ENCODE data around the gene FASTK.
"Not testable (repeated sequence)": the region's sequence is repeated elsewhere in the genome, so short reads cannot be mapped to it uniquely, and the experiment has no call there.

FASTK gene

DNA sequence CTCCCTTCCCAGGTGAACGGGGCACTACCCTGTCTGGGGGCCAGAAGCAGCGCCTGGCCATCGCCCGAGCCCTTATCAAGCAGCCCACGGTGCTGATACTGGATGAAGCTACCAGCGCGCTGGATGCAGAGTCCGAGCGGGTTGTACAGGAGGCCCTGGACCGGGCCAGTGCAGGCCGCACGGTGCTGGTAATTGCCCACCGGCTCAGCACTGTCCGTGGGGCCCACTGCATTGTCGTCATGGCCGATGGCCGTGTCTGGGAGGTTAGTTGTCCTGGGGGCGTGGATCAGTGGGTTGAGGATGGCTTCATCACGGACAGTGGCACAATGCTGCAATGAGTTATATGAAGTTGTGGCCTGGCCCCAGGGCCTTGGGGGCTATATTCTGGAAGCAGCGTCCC is 36.6 kb downstream of the FASTK start:
- DNase-seq, result no peak

DNA sequence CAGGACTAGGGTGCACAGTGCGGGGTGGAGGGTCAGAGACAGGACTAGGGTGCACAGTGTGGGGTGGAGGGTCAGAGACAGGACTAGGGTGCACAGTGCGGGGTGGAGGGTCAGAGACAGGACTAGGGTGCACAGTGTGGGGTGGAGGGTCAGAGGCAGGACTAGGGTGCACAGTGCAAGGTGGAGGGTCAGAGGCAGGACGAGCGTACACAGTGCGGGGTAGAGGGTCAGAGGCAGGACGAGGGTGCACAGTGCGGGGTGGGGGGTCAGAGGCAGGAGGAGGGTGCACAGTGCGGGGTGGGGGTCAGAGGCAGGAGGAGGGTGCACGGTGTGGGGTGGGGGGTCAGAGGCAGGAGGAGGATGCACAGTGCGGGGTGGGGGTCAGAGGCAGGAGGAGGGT is 37.2 kb downstream of the FASTK start:
- DNase-seq, result not testable (repeated sequence)

DNA sequence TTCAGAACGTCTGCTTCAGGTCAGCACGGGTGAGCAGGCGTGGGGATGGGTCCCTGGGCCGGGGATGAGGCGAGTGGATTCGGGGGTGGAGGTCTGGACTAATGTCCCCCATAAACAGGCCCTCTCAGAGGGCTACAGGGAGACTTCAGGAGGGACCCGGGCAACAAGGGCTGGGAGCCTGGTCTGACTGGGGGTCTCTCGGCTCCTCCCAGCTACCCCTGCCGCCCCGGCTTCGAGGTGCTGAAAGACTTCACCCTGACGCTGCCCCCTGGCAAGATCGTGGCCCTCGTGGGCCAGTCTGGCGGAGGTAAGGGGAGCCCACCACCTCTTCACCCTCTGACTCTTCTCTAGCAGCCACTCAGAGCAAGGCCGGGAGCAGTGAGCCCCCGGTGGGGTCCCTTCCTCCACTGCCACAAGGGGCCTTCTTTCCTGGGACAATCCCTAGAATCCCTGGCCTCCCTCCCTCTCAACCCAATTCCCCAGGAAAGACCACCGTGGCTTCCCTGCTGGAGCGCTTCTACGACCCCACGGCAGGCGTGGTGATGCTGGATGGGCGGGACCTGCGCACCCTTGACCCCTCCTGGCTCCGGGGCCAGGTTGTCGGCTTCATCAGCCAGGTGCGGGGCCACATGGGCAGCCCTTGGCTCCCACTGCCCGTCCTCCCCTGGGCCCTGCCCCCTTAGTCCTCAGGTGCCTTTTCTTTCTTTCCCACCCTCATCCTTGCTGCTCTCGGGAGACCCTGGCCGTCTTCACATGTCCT is 39.8 kb downstream of the FASTK start:
- no peak for DNase-seq

DNA sequence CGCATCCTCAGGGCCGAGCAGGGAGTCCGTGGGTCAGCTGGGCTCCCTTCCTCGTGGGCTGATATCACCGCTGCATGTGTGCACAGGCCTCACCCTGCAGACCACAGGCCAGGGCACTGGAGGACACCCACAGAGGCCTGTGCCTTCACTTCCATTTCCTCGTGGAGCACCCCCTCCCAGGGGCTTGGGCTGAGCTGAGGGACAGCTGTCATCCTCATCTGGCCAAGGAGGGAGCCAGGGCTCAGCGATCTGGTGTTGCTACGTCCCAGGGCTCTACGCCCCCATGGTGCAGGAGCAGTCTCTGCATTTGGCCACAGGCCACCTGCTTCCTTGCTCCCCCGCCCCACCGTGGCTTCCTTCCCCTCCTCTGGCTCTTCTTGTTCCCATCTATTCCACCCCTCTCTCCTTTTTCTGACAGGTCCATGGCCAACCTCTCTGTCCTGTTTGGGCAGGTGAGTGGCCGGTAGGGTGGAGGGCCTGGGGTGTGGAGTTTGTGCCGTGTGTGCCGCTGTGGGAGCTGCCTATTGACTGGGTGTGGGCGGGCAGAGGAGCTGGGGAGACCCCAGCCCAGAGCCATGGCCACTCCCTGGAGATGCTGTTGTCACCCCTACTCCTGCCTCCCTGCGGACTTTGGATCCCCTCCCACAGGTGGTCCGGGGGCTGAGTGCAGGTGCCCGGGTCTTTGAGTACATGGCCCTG is 40.6 kb downstream of the FASTK start:
- DNase-seq, result no peak

DNA sequence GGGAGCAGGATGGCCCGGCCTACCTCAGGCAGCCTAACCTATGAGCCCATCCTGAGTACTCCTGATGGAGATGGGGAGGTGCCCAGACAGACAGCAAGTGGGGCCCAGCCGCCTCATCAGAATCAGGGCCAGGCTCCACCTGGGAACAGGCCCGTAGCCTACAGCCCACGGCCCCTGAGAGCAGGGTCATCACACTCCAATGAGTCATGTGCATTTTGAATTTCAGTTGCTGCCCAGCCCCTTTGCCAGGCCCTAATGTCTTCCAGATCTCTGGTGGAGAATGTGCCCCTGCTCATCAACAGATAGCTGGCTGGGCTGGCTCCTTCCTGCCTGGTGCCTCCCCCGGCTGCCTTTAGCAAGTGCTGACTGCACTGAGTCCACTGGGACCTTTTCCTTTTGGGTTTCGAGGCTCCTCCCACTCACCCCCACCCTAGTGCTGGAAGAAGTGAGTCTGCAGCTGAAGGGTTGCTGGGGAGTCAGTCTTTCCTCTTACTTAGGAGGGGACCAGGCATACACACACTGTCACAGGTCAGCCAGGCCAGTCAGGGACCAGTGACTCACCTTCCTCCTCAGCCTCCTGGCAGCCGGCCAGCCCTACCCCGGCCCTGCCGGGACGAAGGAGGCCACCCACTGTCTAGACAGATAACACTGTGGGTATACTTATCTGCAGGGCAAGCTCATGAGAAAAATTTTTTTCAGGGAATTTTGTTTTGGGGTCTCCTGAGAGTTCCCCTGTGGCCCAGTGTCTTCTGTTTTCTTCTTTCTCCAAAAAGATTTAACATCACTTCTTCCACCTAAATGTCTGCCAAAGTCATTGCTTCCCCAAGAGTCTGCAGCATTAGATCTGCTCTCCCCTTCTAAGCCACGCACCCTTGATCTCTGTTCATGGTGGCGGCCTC is 41.4 kb downstream of the FASTK start:
- DNase-seq, result peak; percentile 92

DNA sequence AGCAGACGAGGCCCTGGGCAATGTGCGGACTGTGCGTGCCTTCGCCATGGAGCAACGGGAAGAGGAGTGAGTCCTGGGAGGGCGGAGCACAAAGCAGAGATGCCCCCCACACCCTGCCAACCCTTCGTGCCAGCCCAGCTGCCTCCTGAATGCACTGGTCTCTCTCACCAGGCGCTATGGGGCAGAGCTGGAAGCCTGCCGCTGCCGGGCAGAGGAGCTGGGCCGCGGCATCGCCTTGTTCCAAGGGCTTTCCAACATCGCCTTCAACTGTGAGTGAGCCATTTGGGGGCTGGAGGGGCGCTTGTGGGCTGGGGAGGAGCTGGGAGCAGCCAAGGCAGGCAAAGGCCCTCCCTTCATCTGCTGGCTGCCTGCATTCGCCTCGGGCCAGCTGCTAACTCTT is 44.7 kb downstream of the FASTK start:
- DNase-seq, result no peak

DNA sequence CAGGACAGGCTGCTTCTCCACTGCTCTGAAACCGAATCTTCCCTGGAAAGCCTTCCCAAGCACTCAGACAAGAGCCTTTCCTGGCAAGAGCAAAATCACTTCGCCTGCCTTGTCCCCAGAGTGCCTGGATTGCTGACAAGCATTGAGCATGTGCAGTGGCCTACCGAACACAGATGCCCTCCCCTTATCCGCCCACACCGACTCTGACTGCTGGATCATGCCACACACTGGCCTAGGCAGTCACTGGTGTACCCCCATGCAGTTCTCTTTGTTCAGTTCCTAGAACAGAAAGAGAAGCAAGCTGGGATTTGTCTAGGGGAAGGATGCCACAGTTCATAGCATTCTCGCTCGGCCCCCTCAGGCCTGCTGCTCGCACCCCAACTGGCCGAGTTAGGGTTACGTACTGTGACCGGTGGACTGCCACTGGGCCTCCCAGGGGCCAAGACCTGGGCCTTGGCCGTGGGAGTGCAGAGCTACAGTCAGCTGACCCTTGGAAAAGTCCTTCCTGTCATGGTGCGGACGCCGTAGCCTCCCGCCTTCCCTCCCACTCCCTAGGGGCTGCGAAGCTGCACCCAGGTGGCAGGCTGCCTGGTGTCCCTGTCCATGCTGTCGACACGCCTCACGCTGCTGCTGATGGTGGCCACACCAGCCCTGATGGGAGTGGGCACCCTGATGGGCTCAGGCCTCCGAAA is 45.4 kb downstream of the FASTK start:
- DNase-seq, result no peak

DNA sequence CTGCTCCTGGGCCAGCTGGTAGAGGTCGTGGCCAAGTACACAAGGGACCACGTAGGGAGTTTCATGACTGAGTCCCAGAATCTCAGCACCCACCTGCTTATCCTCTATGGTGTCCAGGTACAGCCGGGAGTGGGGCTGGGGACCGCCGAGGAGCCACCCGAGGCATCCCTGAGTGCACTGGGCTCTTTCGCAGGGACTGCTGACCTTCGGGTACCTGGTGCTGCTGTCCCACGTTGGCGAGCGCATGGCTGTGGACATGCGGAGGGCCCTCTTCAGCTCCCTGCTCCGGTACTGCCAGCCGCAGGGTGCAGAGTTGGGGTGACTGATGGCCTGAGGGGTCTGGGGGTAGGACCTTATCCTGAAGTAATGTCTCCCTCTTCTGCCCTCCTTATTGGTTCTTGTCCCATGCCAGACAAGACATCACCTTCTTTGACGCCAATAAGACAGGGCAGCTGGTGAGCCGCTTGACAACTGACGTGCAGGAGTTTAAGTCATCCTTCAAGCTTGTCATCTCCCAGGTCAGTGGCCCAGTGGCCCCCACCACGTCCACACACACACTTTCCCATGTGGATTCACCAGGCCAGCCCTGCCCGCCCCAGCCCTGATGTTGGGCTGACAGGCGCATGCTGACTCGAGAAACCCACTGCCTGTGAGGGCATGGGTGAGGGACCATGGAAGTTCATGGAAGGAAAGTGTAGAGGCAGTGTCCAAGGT is 46.1 kb downstream of the FASTK start:
- no peak for DNase-seq

DNA sequence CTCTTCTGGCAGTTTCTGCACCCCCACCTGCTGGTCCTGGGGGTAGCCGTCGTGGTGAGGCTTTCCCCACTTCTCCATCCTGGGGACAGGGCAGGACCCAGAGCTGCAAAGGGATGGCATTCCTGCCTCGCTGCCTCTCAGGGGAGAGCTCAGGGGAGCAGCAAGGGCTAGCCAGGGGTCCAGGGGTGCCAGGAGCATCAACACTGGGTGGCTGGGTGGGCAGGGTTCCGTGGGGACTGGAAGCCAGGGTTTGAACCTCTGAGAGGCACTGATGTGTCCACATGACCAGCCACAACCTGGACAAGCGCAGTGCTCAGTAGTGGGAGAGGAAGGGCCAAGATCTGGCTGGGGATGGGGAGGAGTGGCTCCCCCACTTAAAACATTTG is 46.8 kb downstream of the FASTK start:
- DNase-seq, result no peak

DNA sequence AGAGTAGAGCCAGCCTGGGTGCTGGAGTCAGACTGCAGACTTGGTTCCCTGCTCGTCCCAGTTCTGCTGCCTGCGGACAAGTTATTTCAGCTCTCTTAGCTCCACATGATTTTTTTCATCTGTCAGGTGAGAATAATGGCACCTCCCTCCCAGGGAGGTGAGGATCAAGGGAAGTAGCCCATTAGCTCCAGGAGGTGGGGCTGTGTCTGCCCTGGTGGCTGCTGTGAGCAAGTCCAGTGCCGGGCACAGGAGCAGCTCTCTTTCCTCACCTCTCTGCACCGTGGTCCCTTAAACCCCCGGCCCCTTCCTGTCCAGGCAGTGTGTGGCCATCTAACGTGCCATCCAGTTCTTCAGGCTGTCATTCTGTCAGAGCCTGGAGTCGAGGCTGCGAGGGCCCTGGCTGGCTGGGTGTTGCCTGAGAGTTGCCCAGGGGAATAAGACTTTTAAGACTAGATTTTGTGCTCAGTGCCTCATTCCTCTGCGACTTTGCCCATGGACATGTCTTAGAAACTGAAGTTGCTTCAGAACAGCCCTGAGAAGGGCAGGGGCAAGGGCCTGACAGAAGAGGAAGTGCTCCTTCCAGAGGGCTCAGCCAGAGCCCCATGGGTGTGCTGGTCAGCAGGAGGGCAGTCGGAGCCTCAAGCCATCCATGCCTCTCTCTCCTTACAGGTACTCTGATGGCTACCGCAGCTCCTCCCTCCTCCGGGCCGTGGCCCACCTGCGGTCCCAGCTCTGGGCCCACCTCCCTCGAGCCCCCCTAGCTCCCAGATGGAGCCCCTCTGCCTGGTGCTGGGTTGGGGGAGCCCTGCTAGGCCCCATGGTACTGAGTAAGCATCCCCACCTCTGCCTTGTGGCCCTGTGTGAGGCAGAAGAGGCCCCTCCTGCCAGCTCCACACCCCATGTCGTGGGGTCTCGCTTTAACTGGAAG is 47.4 kb downstream of the FASTK start:
- DNase-seq, result no peak

DNA sequence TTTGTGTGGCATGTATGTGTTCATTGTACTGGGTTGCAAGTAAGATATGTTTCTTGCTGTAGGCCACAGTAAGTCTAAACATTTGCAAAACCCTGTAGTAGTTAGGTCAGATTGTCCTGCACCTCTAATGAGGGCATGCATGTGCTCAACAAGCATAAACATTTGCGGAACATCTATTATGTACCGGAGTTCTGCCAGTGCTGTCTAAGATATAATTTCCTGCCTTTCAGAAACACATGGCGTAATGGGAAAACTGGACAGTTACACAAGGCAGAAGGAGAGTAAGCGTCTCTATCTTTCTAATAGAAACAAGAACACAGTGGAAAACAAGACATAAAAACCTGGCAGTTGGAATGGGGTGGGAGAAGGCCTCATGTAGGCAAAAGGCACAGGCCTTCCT is 49.6 kb downstream of the FASTK start:
- no peak for DNase-seq

DNA sequence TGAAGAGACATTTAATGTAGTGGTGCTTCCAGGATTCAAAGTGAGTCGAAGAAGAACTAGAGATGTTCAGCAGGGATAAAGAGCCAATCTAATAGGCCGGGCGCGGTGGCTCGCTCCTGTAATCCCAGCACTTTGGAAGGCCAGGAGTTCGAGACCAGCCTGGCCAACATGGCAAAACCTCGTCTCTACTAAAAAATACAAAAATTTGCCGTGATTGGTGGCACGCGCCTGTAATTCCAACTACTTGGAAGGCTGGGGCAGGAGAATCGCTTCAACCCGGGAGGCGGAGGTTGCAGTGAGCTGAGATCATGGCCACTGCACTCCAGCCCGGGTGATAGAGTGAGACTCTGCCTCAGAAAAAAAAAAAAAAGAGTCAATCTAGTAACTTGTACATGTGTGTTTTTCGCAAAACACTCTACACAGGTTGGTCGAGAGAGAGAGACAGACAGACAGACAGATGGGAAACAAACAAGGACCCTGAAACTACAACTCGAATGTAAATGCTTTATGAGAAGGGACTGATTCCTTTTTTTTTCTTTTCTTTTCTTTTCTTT is 51.6 kb downstream of the FASTK start:
- DNase-seq, result no peak

DNA sequence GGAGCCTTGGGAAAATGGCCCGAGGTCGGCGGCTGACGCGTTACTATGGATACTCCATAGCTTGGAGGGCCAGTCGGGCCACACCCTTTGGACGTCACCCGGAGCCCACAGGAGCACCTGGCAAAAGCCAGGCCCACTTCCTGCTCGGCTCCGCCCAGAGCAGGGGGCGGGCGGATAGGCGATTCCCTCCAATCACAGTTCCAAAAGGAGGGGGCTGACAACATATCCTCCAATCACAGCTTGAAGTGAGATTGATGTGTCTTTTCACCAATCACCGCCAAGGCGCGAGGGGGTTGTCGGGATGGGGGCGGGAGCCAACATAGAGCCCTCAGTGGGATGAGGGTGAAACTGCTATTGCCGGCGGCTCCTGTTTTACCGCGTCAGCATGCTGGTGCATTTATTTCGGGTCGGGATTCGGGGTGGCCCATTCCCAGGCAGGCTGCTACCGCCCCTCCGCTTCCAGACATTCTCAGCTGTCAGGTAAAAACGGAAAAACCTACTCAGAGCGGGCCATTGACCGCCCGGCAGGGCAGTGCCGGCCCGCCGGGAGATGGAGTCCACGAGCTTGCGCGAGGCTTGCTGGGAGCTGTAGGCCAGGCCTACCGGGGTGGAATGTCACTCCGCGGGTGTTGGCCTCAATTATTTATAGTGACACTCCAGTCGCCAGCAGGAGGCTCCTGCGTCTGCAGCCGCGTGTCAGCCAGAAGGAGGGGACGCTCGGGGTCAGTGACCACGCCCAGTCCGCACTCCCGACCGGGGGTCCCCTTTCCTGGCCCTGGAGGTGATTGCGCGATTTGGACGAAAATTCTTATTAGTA is 52.3 kb downstream of the FASTK start, which contains the start of gene ABCB8:
Gene ABCB8 (plus strand): TSS at position 320 of the 817 bp plus-strand sequence. CDS start 66 bp downstream, at position 386.
- DNase-seq, result peak; percentile 100

DNA sequence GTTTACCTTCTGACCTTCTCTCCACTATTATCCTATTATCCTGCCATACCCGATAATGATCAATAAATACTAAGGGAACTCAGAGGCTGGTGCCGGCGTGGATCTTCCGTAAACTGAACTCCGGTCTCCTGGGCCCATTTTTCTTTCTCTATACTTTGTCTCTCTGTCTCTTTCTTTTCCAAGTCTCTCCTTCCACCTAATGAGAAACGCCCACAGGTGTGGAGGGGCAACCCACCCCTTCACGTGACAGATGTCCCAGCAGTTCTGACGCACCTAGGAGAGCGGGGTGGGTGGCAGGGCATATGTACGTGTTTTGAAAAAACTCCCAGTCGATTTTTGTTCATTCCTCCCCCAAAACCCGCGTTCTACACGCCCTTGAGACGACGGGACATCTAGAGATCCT is 52.9 kb downstream of the FASTK start:
- not testable (repeated sequence) for DNase-seq

DNA sequence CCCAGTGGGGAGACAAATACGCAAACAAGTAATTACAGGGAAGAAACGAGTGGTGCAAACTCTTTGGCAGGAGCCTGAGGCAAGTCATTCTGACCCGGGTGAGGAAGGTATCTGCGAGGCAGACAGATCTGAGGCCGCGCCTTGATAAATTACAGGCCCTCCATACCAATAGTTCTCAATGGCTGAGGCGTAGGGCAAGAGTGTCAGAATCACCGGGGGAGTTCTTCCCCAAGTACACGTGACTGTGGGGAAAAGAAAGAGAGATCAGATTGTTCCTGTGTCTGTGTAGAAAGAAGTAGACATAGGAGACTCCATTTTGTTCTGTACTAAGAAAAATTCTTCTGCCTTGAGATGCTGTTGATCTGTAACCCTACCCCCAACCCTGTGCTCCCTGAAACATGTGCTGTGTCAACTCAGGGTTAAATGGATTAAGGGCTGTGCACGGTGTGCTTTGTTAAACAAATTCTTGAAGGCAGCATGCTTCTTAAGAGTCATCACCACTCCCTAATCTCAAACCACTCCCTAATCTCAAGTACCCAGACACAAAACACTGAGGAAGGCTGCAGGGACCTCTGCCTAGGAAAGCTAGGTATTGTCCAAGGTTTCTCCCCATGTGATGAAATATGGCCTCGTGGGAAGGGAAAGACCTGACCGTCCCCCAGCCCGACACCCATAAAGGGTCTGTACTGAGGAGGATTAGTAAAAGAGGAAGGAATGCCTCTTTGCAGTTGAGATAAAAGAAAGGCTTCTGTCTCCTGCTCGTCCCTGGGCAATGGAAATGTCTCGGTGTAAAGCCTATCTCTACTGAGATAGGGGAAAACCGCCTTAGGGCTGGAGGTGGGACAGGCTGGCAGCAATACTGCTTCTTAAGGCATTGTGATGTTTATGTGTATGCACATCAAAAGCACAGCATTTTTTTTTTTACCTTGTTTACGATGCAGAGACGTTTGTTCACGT is 53.6 kb downstream of the FASTK start:
- not testable (repeated sequence) for DNase-seq

Measured in RPMI8226 (cell line).